OCI-LY7 (cell line): ENCODE results near the gene FOXJ1. TPM values are rescaled to one million over a fixed set of nuclear protein-coding genes. Genes with fewer than 3 reads are reported as not detected.

Source experiments
- BruUV-seq: library from RNA; stranded (reverse); fragments of 400-500 nt; replicated peaks from 2 replicates; lab custom pipeline; 2021; lab: Mats Ljungman, UMichigan
- CTCF ChIA-PET: fragments of 300-600 bp; sonication (Branson Sonifier 250); formaldehyde crosslinking; loops from one replicate; lab custom pipeline; 2022; ENCODE audit warnings: antibody characterized with exemption; ENCODE audit not compliant: unreplicated experiment; lab: Charles Lee
- POLR2A ChIA-PET: fragments of 300-600 bp; sonication (Branson Sonifier 250); formaldehyde crosslinking; loops from one replicate; lab custom pipeline; 2022; ENCODE audit warnings: antibody characterized with exemption; lab: Charles Lee
- DNase-seq: peaks from one replicate; pipeline ENCODE4 v3.0.0-alpha.2; 2015; ENCODE audit warnings: low spot score
- H2AFZ ChIP-seq: fragments of 200-600 bp; sonication (generic), shearing (Covaris generic); 2 replicates; pipeline ENCODE4 v1.6.1; 2014; ENCODE audit warnings: mild to moderate bottlenecking, antibody characterized with exemption, low read length, moderate library complexity
- H3K27ac ChIP-seq: fragments of 200-600 bp; sonication (generic); 2 replicates; pipeline ENCODE4 v1.5.1; 2014; ENCODE audit warnings: mixed run types, low read depth, mild to moderate bottlenecking, moderate library complexity, low read length, inconsistent platforms; ENCODE audit not compliant: poor library complexity, severe bottlenecking
- H3K36me3 ChIP-seq: fragments of 200-600 bp; sonication (generic); 2 replicates; pipeline ENCODE4 v1.6.1; 2014; ENCODE audit warnings: mild to moderate bottlenecking, antibody characterized with exemption, low read length, moderate library complexity, mixed read lengths; ENCODE audit not compliant: insufficient read depth
- H3K4me1 ChIP-seq: fragments of 200-600 bp; sonication (generic); 2 replicates; pipeline ENCODE4 v1.5.1; 2014; ENCODE audit warnings: mild to moderate bottlenecking, low read length; ENCODE audit not compliant: insufficient read depth, poor library complexity, severe bottlenecking
- H3K4me2 ChIP-seq: fragments of 200-600 bp; sonication (generic); 2 replicates; pipeline ENCODE4 v1.6.1; 2014; ENCODE audit warnings: mild to moderate bottlenecking, low read length
- H3K4me3 ChIP-seq: fragments of 200-600 bp; sonication (generic); 2 replicates; pipeline ENCODE4 v1.5.1; 2014; ENCODE audit warnings: mild to moderate bottlenecking, low read depth, low read length; ENCODE audit not compliant: poor library complexity, severe bottlenecking
- H3K79me2 ChIP-seq: fragments of 200-600 bp; sonication (generic); 2 replicates; pipeline ENCODE4 v1.6.1; 2016; ENCODE audit warnings: low read depth, mild to moderate bottlenecking, low read length, moderate library complexity, mixed read lengths; ENCODE audit not compliant: insufficient read depth
- H3K9me2 ChIP-seq: fragments of 200-600 bp; sonication (generic); 2 replicates; pipeline ENCODE4 v1.6.1; 2016; ENCODE audit warnings: mild to moderate bottlenecking, low read length, mixed read lengths; ENCODE audit not compliant: insufficient read depth
- H3K9me3 ChIP-seq: fragments of 200-600 bp; sonication (generic); 2 replicates; pipeline ENCODE4 v1.6.1; 2014; ENCODE audit warnings: mild to moderate bottlenecking, mixed run types, low read length, mixed read lengths
- H4K20me1 ChIP-seq: fragments of 200-600 bp; sonication (generic); 2 replicates; pipeline ENCODE4 v1.6.1; 2014; ENCODE audit warnings: mild to moderate bottlenecking, antibody characterized with exemption, low read length, moderate library complexity, mixed read lengths; ENCODE audit not compliant: insufficient read depth
- CTCF ChIP-seq: fragments of 200-600 bp; sonication (generic); conservative IDR thresholded peaks from 2 replicates; pipeline ENCODE4 v1.5.1; 2014; ENCODE audit warnings: mild to moderate bottlenecking, antibody characterized with exemption, low read length, moderate library complexity, mixed read lengths
- EZH2phosphoT487 ChIP-seq: fragments of 200-600 bp; sonication (generic); IDR thresholded peaks from 2 replicates; pipeline ENCODE4 v1.6.1; 2018; ENCODE audit warnings: low read depth, borderline replicate concordance, mild to moderate bottlenecking, mixed run types, antibody characterized with exemption, low read length, moderate library complexity, mixed read lengths
- intact Hi-C: fragments of 100-400 bp; cut with micrococcal nuclease; formaldehyde crosslinking; loops from one replicate; pipeline ENCODE4 v1.10.0; 2022; ENCODE audit not compliant: unreplicated experiment
- total RNA-seq, 2 experiments: library from RNA; depleted of rRNA in 1 of 2; stranded (reverse); fragments of >200 nt in 1 of 2; shearing (Covaris generic) in 1 of 2; gene quantifications; 2 replicates each; pipeline ENCODE4 v1.2.3, GENCODE V29; 2014 to 2022

FOXJ1 gene
- total RNA-seq, 2 experiments from 2014 or later, result not detected

DNA sequence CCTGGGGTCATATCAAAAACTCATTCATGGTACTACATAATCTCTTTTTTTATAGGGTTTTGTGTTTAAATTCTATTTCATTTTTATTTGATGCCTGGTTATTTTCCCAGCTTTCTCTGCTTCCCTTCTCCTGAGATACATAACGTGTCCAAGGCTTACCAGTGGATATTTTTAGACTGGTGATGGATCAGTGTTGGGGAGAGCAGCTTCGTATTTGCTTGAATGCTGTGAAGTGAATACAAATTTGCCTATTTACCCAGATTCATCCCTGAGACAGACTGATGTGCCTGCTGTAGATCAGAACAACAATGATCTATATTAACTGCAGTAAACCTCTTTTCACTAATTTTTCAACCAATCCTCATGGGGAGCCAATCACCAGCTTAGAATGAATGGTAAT lies 43.2 kb upstream of the FOXJ1 start:
- no peak overlapping the region for H3K27ac ChIP-seq
- H2AFZ ChIP-seq, result no peak overlapping the region; the same call in 1 of the 2 replicates
- TF ChIP-seq EZH2phosphoT487 (no peak), CTCF (no peak)
- no peaks in the 10 kb centered on the region for H3K9me3 ChIP-seq
- no peaks in the 10 kb centered on the region for H3K36me3 ChIP-seq
- H3K4me3 ChIP-seq, result no peak overlapping the region
- no peaks in the 10 kb centered on the region for H3K9me2 ChIP-seq
- no peaks in the 10 kb centered on the region for H4K20me1 ChIP-seq
- ChIA-PET CTCF (no interaction called here), POLR2A (interaction anchor here (0.6 to 1.5 kb wide), 3 partner anchors 24 to 113 kb away, joined by 3 to 5 read pairs (median 3); no protein-coding TSS in a partner anchor)
- no peaks in the 10 kb centered on the region for H3K79me2 ChIP-seq
- H3K4me2 ChIP-seq, result no peak overlapping the region
- intact Hi-C loops, result no loop called here
- no peak for DNase-seq
- H3K4me1 ChIP-seq, result peaks cover 38% of the 10 kb centered on the region
- BruUV-seq, result no TSS peak

DNA sequence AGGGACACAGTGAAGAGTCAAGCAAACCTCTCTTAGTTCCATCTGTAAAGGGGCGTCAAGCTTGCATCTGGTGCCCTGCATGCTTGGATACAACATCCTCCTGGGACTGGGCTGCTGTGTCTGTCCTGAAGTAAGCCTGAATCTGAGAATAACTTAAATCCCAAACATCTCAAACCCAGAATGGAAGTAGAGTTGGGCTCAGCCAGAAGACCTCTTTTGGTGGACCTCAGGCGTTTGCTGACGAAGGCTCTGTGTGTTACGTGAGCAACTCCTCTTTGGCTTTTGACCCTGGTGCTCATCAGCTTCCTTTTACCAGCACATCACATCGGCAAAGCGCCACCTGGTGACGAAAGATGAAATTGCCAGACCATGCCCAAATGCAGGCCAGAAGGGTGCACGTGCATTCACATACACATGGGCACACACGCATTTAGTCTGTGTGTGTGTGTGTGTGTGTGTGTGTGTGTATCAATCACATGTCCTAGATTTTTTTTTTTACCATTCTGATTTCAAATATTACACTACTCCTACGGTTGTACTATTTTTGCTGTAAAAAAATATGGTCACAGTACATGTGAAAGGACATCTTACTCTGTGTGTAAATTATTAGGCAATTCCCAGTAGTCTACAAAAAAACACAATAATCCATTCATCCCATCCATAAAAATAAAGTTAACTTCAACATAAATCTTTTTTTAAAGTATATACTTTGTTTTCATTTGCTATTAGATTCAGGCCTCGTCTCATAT lies 41.1 kb upstream of the FOXJ1 start:
- no peaks in the 10 kb centered on the region for H4K20me1 ChIP-seq
- no TSS peak for BruUV-seq
- H2AFZ ChIP-seq, result peak overlapping the region; percentile 89
- no peak overlapping the region for H3K4me3 ChIP-seq
- H3K36me3 ChIP-seq, result no peaks in the 10 kb centered on the region
- H3K27ac ChIP-seq, result no peak overlapping the region
- ChIA-PET CTCF (interaction anchor here (0.6 to 3.6 kb wide), 11 partner anchors 10 to 306 kb away, joined by 3 to 10 read pairs (median 4); no protein-coding TSS in a partner anchor), POLR2A (interaction anchor here (0.6 to 1.6 kb wide), 10 partner anchors 13 to 119 kb away, joined by 3 to 7 read pairs (median 3); no protein-coding TSS in a partner anchor)
- no peaks in the 10 kb centered on the region for H3K79me2 ChIP-seq
- peaks cover 9% of the 10 kb centered on the region; the same call in 1 of the 2 replicates for H3K9me3 ChIP-seq
- intact Hi-C loops, result loop anchor here (1.0 kb wide), 2 partner anchors 61 to 97 kb away; no protein-coding TSS in a partner anchor
- DNase-seq, result peak; percentile 95
- H3K4me1 ChIP-seq, result peaks cover 28% of the 10 kb centered on the region
- no peaks in the 10 kb centered on the region for H3K9me2 ChIP-seq
- TF ChIP-seq CTCF (peak; percentile 99), EZH2phosphoT487 (no peak)
- H3K4me2 ChIP-seq, result peak overlapping the region; percentile 31; the same call in 1 of the 2 replicates
